Measurements from ENCODE around the gene GNAL.

GNAL gene

DNA sequence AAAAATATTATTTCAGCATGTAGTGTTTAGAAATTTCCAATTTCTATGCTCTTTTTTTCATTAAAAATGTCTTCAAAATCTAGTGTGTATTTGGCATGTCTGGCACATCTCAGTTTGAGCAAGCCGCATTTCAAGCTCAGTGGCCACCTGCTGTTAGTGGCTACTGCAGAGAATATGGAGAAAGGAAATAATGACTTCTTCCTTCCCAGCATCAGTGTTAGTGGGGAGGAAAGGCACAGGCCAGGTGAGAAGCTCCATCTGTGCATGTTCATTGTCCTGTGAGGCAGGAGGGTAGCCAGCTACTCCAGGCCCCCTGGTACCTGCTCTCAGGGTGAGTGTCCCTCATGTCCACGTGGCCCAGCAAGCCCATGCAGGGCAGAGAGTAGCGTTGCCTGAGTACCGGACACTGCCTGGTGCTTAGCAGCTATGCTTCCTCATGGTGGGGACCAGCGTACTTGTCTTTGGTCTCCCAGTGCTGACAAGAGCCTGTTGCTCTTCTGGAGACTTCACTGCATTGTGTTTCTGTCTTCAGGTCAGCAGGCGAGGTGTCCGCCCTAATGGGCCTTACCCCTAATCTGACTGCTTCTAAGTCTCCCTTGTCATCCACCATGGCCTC, 94.8 kb downstream of the GNAL start:
- Histone ChIP-seq H3K27me3 (replicated peaks; ENCODE audit: control insufficient read depth, insufficient read depth, low read length, poor library complexity, severe bottlenecking) (peaks cover 3% of the 10 kb centered on the region), H3K4me1 (ENCODE audit: control insufficient read depth, insufficient read depth, low read length, poor library complexity, severe bottlenecking) (no peaks in the 10 kb centered on the region), H3K4me3 (ENCODE audit: insufficient read depth, low read depth, low read length, poor library complexity, severe bottlenecking) (no peak overlapping the region), H3K27ac (ENCODE audit: insufficient read depth, low read length, poor library complexity, severe bottlenecking) (no peak overlapping the region), H3K36me3 (ENCODE audit: control insufficient read depth, insufficient read depth, low read length) (no peaks in the 10 kb centered on the region), H3K9me3 (ENCODE audit: control insufficient read depth, low read length) (no peaks in the 10 kb centered on the region)
- DNase-seq: no peak

DNA sequence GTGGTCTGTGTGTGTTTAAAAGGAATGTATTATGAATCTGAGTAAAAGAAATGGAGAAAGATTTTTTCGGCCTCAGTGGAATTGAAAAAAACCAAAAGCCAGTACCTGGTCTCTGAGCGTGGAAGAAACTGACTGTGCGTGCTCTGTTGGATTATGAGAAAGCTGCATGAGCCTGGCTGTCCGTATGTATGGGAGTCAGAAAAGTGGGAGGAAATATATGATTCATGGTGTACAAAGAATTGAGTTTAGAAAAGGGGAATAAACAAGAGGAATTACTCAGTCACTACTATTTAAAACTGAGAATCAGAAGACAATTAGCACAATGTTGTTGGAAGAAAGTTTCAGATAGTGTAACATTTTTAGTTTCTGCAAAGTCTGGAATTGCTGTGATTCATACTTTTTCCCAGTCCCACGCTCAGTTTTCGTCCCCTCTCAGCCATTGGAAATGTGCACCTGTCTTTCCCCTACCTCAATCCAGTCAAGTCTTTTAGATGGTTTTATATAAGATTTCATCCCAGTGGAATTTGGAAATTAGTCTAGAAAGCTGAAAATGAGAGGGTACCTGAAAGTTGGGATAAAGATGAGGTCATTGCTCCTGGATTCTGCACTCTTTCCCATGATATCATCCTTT, 95.7 kb downstream of the GNAL start:
- Histone ChIP-seq H3K9me3 (ENCODE audit: control insufficient read depth, low read length) (no peaks in the 10 kb centered on the region), H3K27ac (ENCODE audit: insufficient read depth, low read length, poor library complexity, severe bottlenecking) (no peak overlapping the region), H3K4me3 (ENCODE audit: insufficient read depth, low read depth, low read length, poor library complexity, severe bottlenecking) (no peak overlapping the region), H3K27me3 (replicated peaks; ENCODE audit: control insufficient read depth, insufficient read depth, low read length, poor library complexity, severe bottlenecking) (no peaks in the 10 kb centered on the region), H3K36me3 (ENCODE audit: control insufficient read depth, insufficient read depth, low read length) (no peaks in the 10 kb centered on the region), H3K4me1 (ENCODE audit: control insufficient read depth, insufficient read depth, low read length, poor library complexity, severe bottlenecking) (no peaks in the 10 kb centered on the region)
- no peak for DNase-seq

DNA sequence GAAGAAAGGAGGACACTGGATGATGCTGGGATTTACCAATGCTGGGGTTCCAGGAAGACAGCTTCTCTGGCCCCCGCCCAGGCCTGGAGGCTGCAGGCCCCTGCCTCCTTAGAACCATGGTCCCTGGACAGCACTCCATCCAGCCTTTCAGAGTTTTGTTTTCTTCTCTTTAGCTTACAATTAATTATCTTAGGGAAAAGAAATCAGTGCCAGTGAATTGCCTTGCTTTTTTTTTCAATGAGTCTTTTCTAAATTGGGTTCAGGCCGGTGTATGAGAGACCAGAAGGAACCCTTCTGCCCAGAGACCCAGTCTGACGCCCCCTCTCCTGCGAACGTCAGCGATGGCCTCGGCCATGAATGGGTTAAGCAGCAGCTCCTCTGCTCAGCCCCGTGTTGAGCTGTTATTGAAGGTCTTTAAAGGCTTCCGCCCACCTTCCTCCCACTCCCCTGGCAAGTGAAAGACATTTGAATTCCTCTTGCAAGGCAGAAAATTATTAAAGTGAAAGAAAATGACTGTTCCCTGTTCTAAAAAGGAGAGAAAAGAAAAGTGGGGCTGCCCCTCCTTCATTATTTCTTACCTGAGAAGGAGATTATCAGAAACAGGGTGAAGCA, 96.5 kb downstream of the GNAL start:
- Histone ChIP-seq H3K4me1 (ENCODE audit: control insufficient read depth, insufficient read depth, low read length, poor library complexity, severe bottlenecking) (no peaks in the 10 kb centered on the region), H3K27me3 (replicated peaks; ENCODE audit: control insufficient read depth, insufficient read depth, low read length, poor library complexity, severe bottlenecking) (no peaks in the 10 kb centered on the region), H3K4me3 (ENCODE audit: insufficient read depth, low read depth, low read length, poor library complexity, severe bottlenecking) (no peak overlapping the region), H3K36me3 (ENCODE audit: control insufficient read depth, insufficient read depth, low read length) (no peaks in the 10 kb centered on the region), H3K9me3 (ENCODE audit: control insufficient read depth, low read length) (no peaks in the 10 kb centered on the region), H3K27ac (ENCODE audit: insufficient read depth, low read length, poor library complexity, severe bottlenecking) (no peak overlapping the region)
- no peak for DNase-seq

DNA sequence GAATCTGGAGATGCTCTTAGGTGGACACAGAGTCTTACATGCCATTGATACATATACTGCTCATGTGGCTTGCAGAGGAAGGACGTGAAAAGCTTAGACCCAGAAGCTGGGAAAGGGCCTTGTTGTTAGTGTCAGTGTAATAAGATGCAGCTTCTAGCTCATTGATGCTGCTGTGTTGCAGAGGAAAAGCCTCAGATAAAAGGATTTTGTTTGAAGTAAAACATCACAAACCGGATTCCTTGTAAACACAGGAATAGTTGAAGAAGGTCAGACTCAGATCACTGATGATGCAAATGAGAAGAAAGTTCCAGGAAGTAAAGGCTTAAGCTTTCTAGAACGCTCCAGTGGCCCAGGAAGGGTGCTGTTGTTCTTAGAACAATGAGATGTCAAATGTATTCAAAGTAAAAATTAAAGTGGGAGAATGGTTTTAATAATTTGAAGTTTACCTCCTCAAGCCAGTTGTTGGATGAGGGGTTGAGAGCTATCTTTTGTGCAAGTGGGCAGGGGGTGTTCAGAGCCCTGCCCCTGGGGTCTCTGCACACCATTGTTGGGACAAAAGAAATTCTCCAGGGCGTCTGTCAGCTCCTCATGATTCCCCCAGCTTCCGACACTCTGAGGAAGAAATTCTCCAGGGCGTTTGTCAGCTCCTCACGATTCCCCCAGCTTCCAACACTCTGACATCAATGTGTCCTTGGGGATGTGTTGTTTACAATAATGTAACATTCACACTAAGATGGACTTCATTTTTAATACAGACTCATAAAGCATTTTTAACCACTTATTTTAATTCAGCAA, 100.8 kb downstream of the GNAL start:
- no peak overlapping the region for H3K27ac ChIP-seq (ENCODE audit: insufficient read depth, low read length, poor library complexity, severe bottlenecking)
- no peaks in the 10 kb centered on the region for H3K36me3 ChIP-seq (ENCODE audit: control insufficient read depth, insufficient read depth, low read length)
- H3K9me3 ChIP-seq (ENCODE audit: control insufficient read depth, low read length): no peaks in the 10 kb centered on the region
- H3K4me1 ChIP-seq (ENCODE audit: control insufficient read depth, insufficient read depth, low read length, poor library complexity, severe bottlenecking): no peaks in the 10 kb centered on the region
- no peaks in the 10 kb centered on the region for H3K27me3 ChIP-seq (replicated peaks; ENCODE audit: control insufficient read depth, insufficient read depth, low read length, poor library complexity, severe bottlenecking)
- no peak for DNase-seq
- no peak overlapping the region for H3K4me3 ChIP-seq (ENCODE audit: insufficient read depth, low read depth, low read length, poor library complexity, severe bottlenecking)

DNA sequence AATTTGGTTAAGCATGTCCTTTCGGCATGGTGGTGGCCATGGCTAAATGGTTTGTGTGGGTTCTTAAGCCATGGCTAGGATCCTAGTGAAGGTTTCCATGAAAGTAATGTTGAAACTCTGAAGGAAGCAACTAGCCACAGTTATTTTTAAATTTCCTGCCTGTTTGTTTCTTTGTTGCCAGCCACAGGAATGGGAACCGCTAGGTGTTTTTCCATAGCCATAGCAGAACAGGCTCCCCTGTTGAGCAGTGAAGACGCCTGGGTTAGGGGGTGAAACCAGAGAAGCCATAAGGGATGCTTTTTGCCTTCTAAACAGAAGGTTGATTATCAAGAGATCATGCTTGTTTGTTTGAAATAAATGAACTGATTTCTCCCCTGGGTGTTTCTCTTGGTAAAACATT, 102.1 kb downstream of the GNAL start:
- Histone ChIP-seq H3K36me3 (ENCODE audit: control insufficient read depth, insufficient read depth, low read length) (no peaks in the 10 kb centered on the region), H3K27me3 (replicated peaks; ENCODE audit: control insufficient read depth, insufficient read depth, low read length, poor library complexity, severe bottlenecking) (no peaks in the 10 kb centered on the region), H3K4me3 (ENCODE audit: insufficient read depth, low read depth, low read length, poor library complexity, severe bottlenecking) (no peak overlapping the region), H3K9me3 (ENCODE audit: control insufficient read depth, low read length) (no peaks in the 10 kb centered on the region), H3K27ac (ENCODE audit: insufficient read depth, low read length, poor library complexity, severe bottlenecking) (no peak overlapping the region), H3K4me1 (ENCODE audit: control insufficient read depth, insufficient read depth, low read length, poor library complexity, severe bottlenecking) (no peaks in the 10 kb centered on the region)
- no peak for DNase-seq

DNA sequence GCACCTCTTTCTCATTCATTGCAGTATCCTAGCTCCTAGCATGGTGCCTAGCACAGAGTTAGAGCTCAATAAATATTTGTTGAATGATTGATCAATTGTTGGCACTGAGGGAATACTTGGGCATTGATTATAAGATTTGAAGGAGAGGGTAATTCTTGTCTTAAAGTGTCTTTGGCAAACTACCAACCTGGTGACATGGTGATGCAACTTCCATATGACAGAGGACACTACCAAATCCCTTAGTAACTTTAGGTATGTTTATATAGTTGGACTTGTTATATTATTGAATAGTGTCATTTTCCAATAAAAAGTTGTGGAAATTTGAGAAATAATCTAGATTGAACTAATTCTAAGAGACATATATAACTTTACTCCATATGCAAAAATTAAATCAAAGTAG, 103.6 kb downstream of the GNAL start:
- no peaks in the 10 kb centered on the region for H3K4me1 ChIP-seq (ENCODE audit: control insufficient read depth, insufficient read depth, low read length, poor library complexity, severe bottlenecking)
- no peak overlapping the region for H3K27ac ChIP-seq (ENCODE audit: insufficient read depth, low read length, poor library complexity, severe bottlenecking)
- H3K9me3 ChIP-seq (ENCODE audit: control insufficient read depth, low read length): no peaks in the 10 kb centered on the region
- H3K4me3 ChIP-seq (ENCODE audit: insufficient read depth, low read depth, low read length, poor library complexity, severe bottlenecking): no peak overlapping the region
- H3K27me3 ChIP-seq (replicated peaks; ENCODE audit: control insufficient read depth, insufficient read depth, low read length, poor library complexity, severe bottlenecking): no peaks in the 10 kb centered on the region
- no peak for DNase-seq
- H3K36me3 ChIP-seq (ENCODE audit: control insufficient read depth, insufficient read depth, low read length): no peaks in the 10 kb centered on the region

DNA sequence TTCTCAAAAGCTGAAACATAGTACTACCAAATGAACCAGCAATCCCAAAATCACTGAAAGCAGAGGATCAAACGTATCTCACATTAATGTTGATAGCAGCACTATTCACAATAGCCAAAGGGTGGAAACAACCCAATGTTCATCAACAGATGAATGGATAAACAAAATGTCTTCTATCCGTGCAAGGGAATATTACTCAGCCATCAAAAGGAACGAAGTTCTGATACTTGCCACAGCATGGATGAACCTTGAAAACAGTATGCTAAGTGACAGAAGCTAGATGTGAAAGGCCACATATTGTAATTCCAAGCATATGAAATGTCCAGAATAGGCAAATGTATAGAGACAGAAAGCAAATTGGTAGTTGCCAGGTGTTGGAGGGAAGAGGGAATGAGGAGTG, 105.1 kb downstream of the GNAL start:
- Histone ChIP-seq H3K4me3 (ENCODE audit: insufficient read depth, low read depth, low read length, poor library complexity, severe bottlenecking) (no peak overlapping the region), H3K9me3 (ENCODE audit: control insufficient read depth, low read length) (no peaks in the 10 kb centered on the region), H3K36me3 (ENCODE audit: control insufficient read depth, insufficient read depth, low read length) (no peaks in the 10 kb centered on the region), H3K27me3 (replicated peaks; ENCODE audit: control insufficient read depth, insufficient read depth, low read length, poor library complexity, severe bottlenecking) (no peaks in the 10 kb centered on the region), H3K4me1 (ENCODE audit: control insufficient read depth, insufficient read depth, low read length, poor library complexity, severe bottlenecking) (no peaks in the 10 kb centered on the region), H3K27ac (ENCODE audit: insufficient read depth, low read length, poor library complexity, severe bottlenecking) (no peak overlapping the region)
- no peak for DNase-seq

DNA sequence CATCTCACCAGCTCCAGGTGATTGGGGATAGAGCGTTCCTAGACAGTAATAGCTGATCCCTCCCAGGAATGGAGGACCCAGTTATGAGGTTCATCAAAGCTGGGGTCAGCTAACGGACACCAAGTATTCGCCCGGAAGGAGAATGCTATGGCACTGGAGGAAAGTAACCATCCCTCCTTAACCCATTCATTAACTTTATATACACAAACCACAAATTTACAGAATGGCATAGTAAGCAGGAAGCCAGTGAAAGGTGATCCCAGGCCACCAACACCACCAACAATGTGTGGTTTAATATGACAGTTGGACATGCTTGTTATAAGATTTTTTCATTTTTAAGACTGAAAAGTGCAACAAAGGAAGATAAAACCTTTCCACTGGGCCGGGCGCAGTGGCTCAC, 106.9 kb downstream of the GNAL start:
- Histone ChIP-seq H3K27me3 (replicated peaks; ENCODE audit: control insufficient read depth, insufficient read depth, low read length, poor library complexity, severe bottlenecking) (no peaks in the 10 kb centered on the region), H3K9me3 (ENCODE audit: control insufficient read depth, low read length) (no peaks in the 10 kb centered on the region), H3K27ac (ENCODE audit: insufficient read depth, low read length, poor library complexity, severe bottlenecking) (no peak overlapping the region), H3K4me1 (ENCODE audit: control insufficient read depth, insufficient read depth, low read length, poor library complexity, severe bottlenecking) (no peaks in the 10 kb centered on the region), H3K4me3 (ENCODE audit: insufficient read depth, low read depth, low read length, poor library complexity, severe bottlenecking) (no peak overlapping the region), H3K36me3 (ENCODE audit: control insufficient read depth, insufficient read depth, low read length) (no peaks in the 10 kb centered on the region)
- no peak for DNase-seq

DNA sequence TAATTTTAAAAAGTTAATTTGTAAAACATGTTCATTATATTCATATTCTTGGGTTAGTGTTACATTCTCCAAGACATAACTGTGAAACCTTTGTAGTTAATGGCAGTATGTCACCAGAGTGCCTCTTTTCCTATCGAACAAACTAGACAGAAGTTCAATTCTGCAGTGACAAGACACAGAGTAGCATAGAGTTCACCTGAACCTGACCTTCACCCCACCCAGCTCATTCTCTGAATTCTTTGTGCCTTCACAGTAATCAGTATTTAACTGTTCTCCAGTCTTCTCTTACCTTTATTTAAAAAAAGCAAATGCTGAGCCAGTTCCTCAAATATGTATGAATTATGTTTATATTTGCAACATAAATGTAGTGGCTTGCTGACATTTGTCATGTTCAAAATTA, 109.2 kb downstream of the GNAL start:
- no peaks in the 10 kb centered on the region for H3K9me3 ChIP-seq (ENCODE audit: control insufficient read depth, low read length)
- DNase-seq: no peak
- H3K27ac ChIP-seq (ENCODE audit: insufficient read depth, low read length, poor library complexity, severe bottlenecking): no peak overlapping the region
- no peaks in the 10 kb centered on the region for H3K36me3 ChIP-seq (ENCODE audit: control insufficient read depth, insufficient read depth, low read length)
- H3K27me3 ChIP-seq (replicated peaks; ENCODE audit: control insufficient read depth, insufficient read depth, low read length, poor library complexity, severe bottlenecking): no peaks in the 10 kb centered on the region
- no peaks in the 10 kb centered on the region for H3K4me1 ChIP-seq (ENCODE audit: control insufficient read depth, insufficient read depth, low read length, poor library complexity, severe bottlenecking)
- no peak overlapping the region for H3K4me3 ChIP-seq (ENCODE audit: insufficient read depth, low read depth, low read length, poor library complexity, severe bottlenecking)

DNA sequence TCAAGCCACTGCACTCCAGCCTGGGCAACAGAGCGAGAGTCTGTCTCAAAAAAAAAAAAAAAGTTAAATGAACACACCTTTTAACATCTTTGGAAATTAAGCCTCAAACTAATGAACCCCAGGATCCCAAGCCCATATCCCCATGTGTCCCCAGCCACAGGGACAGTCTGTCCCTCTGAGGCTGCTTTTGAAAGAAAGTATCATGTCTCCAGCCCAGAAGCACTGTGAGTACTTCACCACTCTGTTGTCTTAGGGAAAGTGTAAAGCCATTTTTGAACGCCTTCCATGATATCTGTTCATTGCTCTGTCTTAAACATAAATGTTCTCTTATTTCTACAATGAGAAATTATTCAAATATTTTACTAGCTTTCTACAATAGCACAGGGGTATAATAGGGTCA, 110.0 kb downstream of the GNAL start:
- Histone ChIP-seq H3K4me1 (ENCODE audit: control insufficient read depth, insufficient read depth, low read length, poor library complexity, severe bottlenecking) (no peaks in the 10 kb centered on the region), H3K9me3 (ENCODE audit: control insufficient read depth, low read length) (no peaks in the 10 kb centered on the region), H3K27me3 (replicated peaks; ENCODE audit: control insufficient read depth, insufficient read depth, low read length, poor library complexity, severe bottlenecking) (no peaks in the 10 kb centered on the region), H3K27ac (ENCODE audit: insufficient read depth, low read length, poor library complexity, severe bottlenecking) (no peak overlapping the region), H3K36me3 (ENCODE audit: control insufficient read depth, insufficient read depth, low read length) (no peaks in the 10 kb centered on the region), H3K4me3 (ENCODE audit: insufficient read depth, low read depth, low read length, poor library complexity, severe bottlenecking) (no peak overlapping the region)
- DNase-seq: no peak

Measured in effector memory CD4-positive, alpha-beta T cell (primary cell).